SK-N-SH (cell line): ENCODE data around the gene STIM1. TPM values are rescaled to one million over a fixed set of nuclear protein-coding genes. Genes with fewer than 3 reads are reported as not detected.

Experiments used
- CTCF ChIA-PET: fragments of 300-600, 350-600 bp; formaldehyde crosslinking; extraction: SDS; loops from one replicate; lab custom pipeline; 2021; lab: Yijun Ruan, JAX
- POLR2A ChIA-PET: fragments of 350-600 bp; sonication (Branson Sonifier 250); formaldehyde crosslinking; extraction: SDS; loops from one replicate; lab custom pipeline; 2020; ENCODE audit warnings: antibody characterized with exemption, inconsistent platforms; lab: Yijun Ruan, JAX
- DNase-seq: peaks from one replicate; pipeline ENCODE4 v3.0.0; 2012
- H2AFZ ChIP-seq: fragments of 200-600 bp; sonication (generic); 2 replicates; pipeline ENCODE4 v1.8.1; 2016; ENCODE audit warnings: antibody characterized with exemption, mild to moderate bottlenecking, low read depth
- H3F3A ChIP-seq: fragments of 200-600 bp; sonication (generic); replicated peaks from 2 replicates; pipeline ENCODE3; 2016; ENCODE audit warnings: antibody characterized with exemption, mild to moderate bottlenecking; ENCODE audit not compliant: insufficient read depth
- H3K27ac ChIP-seq, 2 experiments: fragments of 200-500 bp in 1 of 2; fragments of 200-600 bp in 1 of 2; sonication (Bioruptor generic) in 1 of 2; sonication (generic), shearing (Covaris generic) in 1 of 2; 2 replicates each; pipeline versions ENCODE4 v1.5.1 to v1.6.1; 2014 to 2016; ENCODE audit warnings: low read depth in 2 of 2, inconsistent platforms in 1 of 2, low read length in 1 of 2, mild to moderate bottlenecking in 1 of 2, mixed read lengths in 1 of 2
- H3K27me3 ChIP-seq: fragments of 200-600 bp; sonication (generic), shearing (Covaris generic); 2 replicates; pipeline ENCODE4 v1.6.1; 2016; ENCODE audit warnings: mixed run types; ENCODE audit not compliant: insufficient read depth
- H3K36me3 ChIP-seq, 2 experiments: fragments of 200-500 bp in 1 of 2; fragments of 200-600 bp in 1 of 2; sonication (Bioruptor generic) in 1 of 2; sonication (generic) in 1 of 2; replicated peaks in 1 of 2; 2 replicates each; pipeline versions ENCODE3 to v1.5.1; 2014 to 2016; ENCODE audit warnings: low read length in 1 of 2, mild to moderate bottlenecking in 1 of 2; ENCODE audit not compliant: insufficient read depth in 2 of 2, control insufficient read depth in 1 of 2
- H3K4me1 ChIP-seq, 2 experiments: fragments of 200-500 bp in 1 of 2; fragments of 200-600 bp in 1 of 2; sonication (Bioruptor generic) in 1 of 2; sonication (generic), shearing (Covaris generic) in 1 of 2; 2 replicates each; pipeline versions ENCODE4 v1.5.1 to v1.6.1; 2014 to 2016; ENCODE audit warnings: low read depth in 1 of 2, low read length in 1 of 2, mixed run types in 1 of 2; ENCODE audit not compliant: insufficient read depth in 2 of 2, control insufficient read depth in 1 of 2
- H3K4me2 ChIP-seq: fragments of 200-600 bp; sonication (generic), shearing (Covaris generic); 2 replicates; pipeline ENCODE4 v1.6.1; 2017; ENCODE audit warnings: mixed run types
- H3K4me3 ChIP-seq, 2 experiments: fragments of 200-500 bp in 1 of 2; fragments of 200-600 bp in 1 of 2; sonication (Bioruptor generic) in 1 of 2; sonication (generic), shearing (Covaris generic) in 1 of 2; 2 replicates each; pipeline versions ENCODE4 v1.5.1 to v1.8.1; 2014 to 2016; ENCODE audit warnings: low read depth in 2 of 2, inconsistent platforms in 1 of 2, low read length in 1 of 2, mild to moderate bottlenecking in 1 of 2, mixed read lengths in 1 of 2, moderate library complexity in 1 of 2
- H3K79me2 ChIP-seq: fragments of 200-600 bp; sonication (generic); 2 replicates; pipeline ENCODE4 v1.8.1; 2017; ENCODE audit warnings: mild to moderate bottlenecking; ENCODE audit not compliant: insufficient read depth
- H3K9ac ChIP-seq: fragments of 200-600 bp; sonication (generic); 2 replicates; pipeline ENCODE4 v1.6.1; 2017; ENCODE audit warnings: mixed run types
- H3K9me2 ChIP-seq: fragments of 200-600 bp; sonication (generic); 2 replicates; pipeline ENCODE4 v1.6.1; 2017; ENCODE audit warnings: mixed run types
- H3K9me3 ChIP-seq: fragments of 200-600 bp; sonication (generic); 2 replicates; pipeline ENCODE4 v1.6.1; 2017; ENCODE audit warnings: mixed run types, mild to moderate bottlenecking, moderate library complexity
- H4K20me1 ChIP-seq: fragments of 200-600 bp; sonication (generic); 2 replicates; pipeline ENCODE4 v1.6.1; 2017; ENCODE audit warnings: mild to moderate bottlenecking, mixed run types; ENCODE audit not compliant: insufficient read depth
- ELF1 ChIP-seq: IDR thresholded peaks from 2 replicates; pipeline ENCODE4 v1.4.0; 2012
- FOXJ3 ChIP-seq: sonication (generic); formaldehyde crosslinking; IDR thresholded peaks from 2 replicates; pipeline ENCODE4 v1.5.1; 2020; ENCODE audit warnings: mild to moderate bottlenecking, missing genetic modification reagents
- FOXM1 ChIP-seq: IDR thresholded peaks from 2 replicates; pipeline ENCODE4 v1.4.0; 2012; ENCODE audit warnings: low read depth, mild to moderate bottlenecking
- JUND ChIP-seq: IDR thresholded peaks from 2 replicates; pipeline ENCODE4 v1.4.0; 2012
- MEF2A ChIP-seq: IDR thresholded peaks from 2 replicates; pipeline ENCODE4 v1.4.0; 2012; ENCODE audit warnings: low read depth, borderline replicate concordance
- NFIC ChIP-seq: IDR thresholded peaks from 2 replicates; pipeline ENCODE4 v1.4.0; 2012; ENCODE audit warnings: borderline replicate concordance
- PBX3 ChIP-seq: IDR thresholded peaks from 2 replicates; pipeline ENCODE4; 2012
- REST ChIP-seq: IDR thresholded peaks from 2 replicates; pipeline ENCODE4 v1.6.1; 2012; ENCODE audit warnings: mild to moderate bottlenecking, low read depth, low read length, moderate library complexity
- RXRA ChIP-seq: IDR thresholded peaks from 2 replicates; pipeline ENCODE4 v1.4.0; 2012; ENCODE audit warnings: low read depth, mild to moderate bottlenecking, borderline replicate concordance
- ZBTB33 ChIP-seq: IDR thresholded peaks from 2 replicates; pipeline ENCODE4 v1.4.0; 2012; ENCODE audit warnings: low read depth, borderline replicate concordance
- WGBS: methylation state at CpG from one replicate; pipeline ENCODE4 v1.1.6; 2017; ENCODE audit warnings: low lambda C conversion rate; 5-methylcytosine and 5-hydroxymethylcytosine counted together
- polyA plus RNA-seq, 3 experiments: library from polyadenylated mRNA; depleted of rRNA; stranded (reverse); fragments of >200 nt; gene quantifications; 2 replicates each; pipeline ENCODE4 v1.2.3, GENCODE V29; 2012
- TF ChIP-seq, protein P1 (sequence below): fragments of 150-350 bp; IDR thresholded peaks from 2 replicates; pipeline ENCODE4 v1.6.1; 2017; ENCODE audit warnings: antibody characterized with exemption, low read length, low read depth, borderline replicate concordance

Gene STIM1
- polyA plus RNA-seq, 1 of the 3 experiments (the other 2 are of a cell fraction) = 29.5 TPM

- WGBS = 90% methylated on average over 2 of the region's 2 CpGs
- Histone ChIP-seq H3K36me3 (no peaks in the 10 kb centered on the region), H3K9ac (no peak overlapping the region), H3K27me3 (no peaks in the 10 kb centered on the region), H4K20me1 (no peaks in the 10 kb centered on the region), H3K9me2 (no peaks in the 10 kb centered on the region), H3K4me2 (no peak overlapping the region), H3F3A (no peaks in the 10 kb centered on the region), H3K27ac (no peak overlapping the region), H3K4me1 (peaks cover 0 to 2% of the 10 kb centered on the region in 2 experiments; a peak in 1 of 4 replicates), H3K9me3 (no peaks in the 10 kb centered on the region), H3K4me3 (no peak overlapping the region), H3K79me2 (no peaks in the 10 kb centered on the region), H2AFZ (no peak overlapping the region)
- TF ChIP-seq MEF2A (no peak), FOXJ3 (no peak), JUND (no peak), ELF1 (no peak), RXRA (no peak), NFIC (no peak), ZBTB33 (no peak), PBX3 (no peak), FOXM1 (no peak), REST (no peak)
- TF ChIP-seq, protein P1, sequence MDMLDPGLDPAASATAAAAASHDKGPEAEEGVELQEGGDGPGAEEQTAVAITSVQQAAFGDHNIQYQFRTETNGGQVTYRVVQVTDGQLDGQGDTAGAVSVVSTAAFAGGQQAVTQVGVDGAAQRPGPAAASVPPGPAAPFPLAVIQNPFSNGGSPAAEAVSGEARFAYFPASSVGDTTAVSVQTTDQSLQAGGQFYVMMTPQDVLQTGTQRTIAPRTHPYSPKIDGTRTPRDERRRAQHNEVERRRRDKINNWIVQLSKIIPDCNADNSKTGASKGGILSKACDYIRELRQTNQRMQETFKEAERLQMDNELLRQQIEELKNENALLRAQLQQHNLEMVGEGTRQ = no peak
- CTCF ChIA-PET = interaction anchor here (1.3 kb wide), 1 partner anchor 90 kb away, joined by 3 read pairs; no protein-coding TSS in a partner anchor
- POLR2A ChIA-PET = no interaction called here
- no peak for DNase-seq
Measured at GRCh38 chr11:3982431-3982830, 127.0 kb downstream of the STIM1 start.
